Gastrocnemius medialis (tissue), 4 donors: ENCODE measurements around the gene C10orf90.

Experiments used
- POLR2A ChIP-seq, 2 donors: fragments of 450-650 bp; IDR thresholded peaks; one replicate each; pipeline ENCODE4 v1.6.1; 2017; ENCODE audit warnings: antibody characterized with exemption in 2 of 2, mild to moderate bottlenecking in 2 of 2, moderate library complexity in 2 of 2
- TF ChIP-seq, protein P1 (sequence below), 5 experiments: fragments of 450-650 bp in 3 of 5; fragments of 200-600 bp in 2 of 5; sonication (generic) in 2 of 5; IDR thresholded peaks in 4 of 5; conservative IDR thresholded peaks in 1 of 5; 1 replicate in 4 of 5; 2 replicates in 1 of 5; pipeline ENCODE4 v1.5.1; 2016 to 2019; ENCODE audit warnings: antibody characterized with exemption in 5 of 5, mild to moderate bottlenecking in 3 of 5, moderate library complexity in 3 of 5

DNA sequence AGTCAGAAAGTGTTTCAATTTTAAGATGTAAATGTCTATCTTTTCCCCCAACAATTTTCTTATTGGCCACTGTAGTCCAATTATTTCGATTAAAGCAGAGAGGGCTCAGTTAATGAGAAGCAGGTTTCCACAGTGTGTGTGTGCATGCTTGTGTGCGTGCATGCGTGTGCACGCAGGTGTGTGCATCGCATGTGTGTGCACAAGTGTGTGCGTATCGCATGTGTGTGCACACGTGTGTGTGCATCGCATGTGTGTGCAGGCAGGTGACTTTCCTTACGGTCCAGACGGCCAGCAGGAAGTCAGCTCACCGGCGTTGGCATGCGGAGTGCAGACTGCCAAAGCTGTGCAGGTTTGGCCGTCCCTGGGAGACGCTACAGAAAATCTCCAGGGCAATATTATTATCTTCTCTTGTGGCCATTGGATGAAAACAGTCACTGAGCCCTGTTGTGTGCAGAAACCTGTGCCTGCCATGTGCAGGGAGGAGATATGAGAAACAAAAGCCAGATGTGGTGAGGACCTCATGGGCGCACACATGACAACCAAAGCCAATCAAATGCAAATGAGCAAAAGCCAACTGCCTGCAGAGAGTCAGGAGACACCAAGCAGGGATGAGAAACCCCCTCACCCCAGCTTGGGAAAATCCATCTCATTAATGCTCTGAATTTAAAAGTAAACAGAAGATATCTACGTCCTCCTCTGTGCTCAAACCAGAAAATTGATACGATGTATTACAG lies 70.4 kb downstream of the C10orf90 start:
- TF ChIP-seq, protein P1, sequence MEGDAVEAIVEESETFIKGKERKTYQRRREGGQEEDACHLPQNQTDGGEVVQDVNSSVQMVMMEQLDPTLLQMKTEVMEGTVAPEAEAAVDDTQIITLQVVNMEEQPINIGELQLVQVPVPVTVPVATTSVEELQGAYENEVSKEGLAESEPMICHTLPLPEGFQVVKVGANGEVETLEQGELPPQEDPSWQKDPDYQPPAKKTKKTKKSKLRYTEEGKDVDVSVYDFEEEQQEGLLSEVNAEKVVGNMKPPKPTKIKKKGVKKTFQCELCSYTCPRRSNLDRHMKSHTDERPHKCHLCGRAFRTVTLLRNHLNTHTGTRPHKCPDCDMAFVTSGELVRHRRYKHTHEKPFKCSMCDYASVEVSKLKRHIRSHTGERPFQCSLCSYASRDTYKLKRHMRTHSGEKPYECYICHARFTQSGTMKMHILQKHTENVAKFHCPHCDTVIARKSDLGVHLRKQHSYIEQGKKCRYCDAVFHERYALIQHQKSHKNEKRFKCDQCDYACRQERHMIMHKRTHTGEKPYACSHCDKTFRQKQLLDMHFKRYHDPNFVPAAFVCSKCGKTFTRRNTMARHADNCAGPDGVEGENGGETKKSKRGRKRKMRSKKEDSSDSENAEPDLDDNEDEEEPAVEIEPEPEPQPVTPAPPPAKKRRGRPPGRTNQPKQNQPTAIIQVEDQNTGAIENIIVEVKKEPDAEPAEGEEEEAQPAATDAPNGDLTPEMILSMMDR (IDR thresholded peaks at IDR 0.05 in 4 of 5, conservative IDR thresholded peaks at IDR 0.05 in 1 of 5): no peak
- TF ChIP-seq POLR2A (IDR thresholded peaks at IDR 0.05): no peak
